Measurements from ENCODE around the gene WDR72.

Gene WDR72

GRCh38 chr15:53534105-53534839, 225.2 kb downstream of the WDR72 start:
- DNase-seq (ENCODE audit: low read depth), result no peak

GRCh38 chr15:53530761-53531160, 228.7 kb downstream of the WDR72 start:
- DNase-seq (ENCODE audit: low read depth), result no peak

- no peak for DNase-seq (ENCODE audit: low read depth)
These were observed 231.5 kb downstream of the WDR72 start for GRCh38 chr15:53527996-53528395.

GRCh38 chr15:53525894-53526293, 233.6 kb downstream of the WDR72 start:
- DNase-seq (ENCODE audit: low read depth), result no peak

- no peak for DNase-seq (ENCODE audit: low read depth)
These were observed 236.5 kb downstream of the WDR72 start for GRCh38 chr15:53522991-53523390.

GRCh38 chr15:53520996-53521395, 238.5 kb downstream of the WDR72 start:
- no peak for DNase-seq (ENCODE audit: low read depth)

- no peak for DNase-seq (ENCODE audit: low read depth)
These were observed 246.0 kb downstream of the WDR72 start for GRCh38 chr15:53513431-53513830.

GRCh38 chr15:53512029-53512428, 247.4 kb downstream of the WDR72 start:
- no peak for DNase-seq (ENCODE audit: low read depth)

GRCh38 chr15:53511175-53511574, 248.3 kb downstream of the WDR72 start:
- DNase-seq (ENCODE audit: low read depth), result no peak

GRCh38 chr15:53506370-53506769, 253.1 kb downstream of the WDR72 start:
- no peak for DNase-seq (ENCODE audit: low read depth)

- no peak for DNase-seq (ENCODE audit: low read depth)
These were observed 260.5 kb downstream of the WDR72 start for GRCh38 chr15:53498996-53499395.

- no peak for DNase-seq (ENCODE audit: low read depth)
These were observed 269.1 kb downstream of the WDR72 start for GRCh38 chr15:53490341-53490740.

GRCh38 chr15:53482055-53482454, 277.4 kb downstream of the WDR72 start:
- no peak for DNase-seq (ENCODE audit: low read depth)

- DNase-seq (ENCODE audit: low read depth), result no peak
These were observed 281.3 kb downstream of the WDR72 start for GRCh38 chr15:53477981-53478766.

- DNase-seq (ENCODE audit: low read depth), result no peak
These were observed 285.6 kb downstream of the WDR72 start for GRCh38 chr15:53473886-53474285.

- DNase-seq (ENCODE audit: low read depth), result no peak
These were observed 286.0 kb downstream of the WDR72 start for GRCh38 chr15:53473435-53473834.

GRCh38 chr15:53472883-53473282, 286.6 kb downstream of the WDR72 start:
- DNase-seq (ENCODE audit: low read depth), result no peak

GRCh38 chr15:53472210-53472609, 287.3 kb downstream of the WDR72 start:
- DNase-seq (ENCODE audit: low read depth), result no peak

GRCh38 chr15:53470743-53471142, 288.7 kb downstream of the WDR72 start:
- DNase-seq (ENCODE audit: low read depth), result no peak

- no peak for DNase-seq (ENCODE audit: low read depth)
These were observed 290.0 kb downstream of the WDR72 start for GRCh38 chr15:53469422-53469821.

Data from GM04503 (cell line).